GM10248 (cell line): ENCODE data around the gene PDGFD.

Source experiments
- CTCF ChIA-PET: fragments of 300-600 bp; sonication (Branson Sonifier 250); formaldehyde crosslinking; extraction: SDS; loops from one replicate; lab custom pipeline; 2021; ENCODE audit warnings: antibody characterized with exemption; lab: Yijun Ruan, JAX
- POLR2A ChIA-PET: fragments of 350-650 bp; sonication (Branson Sonifier 250); formaldehyde crosslinking; extraction: SDS; loops from one replicate; lab custom pipeline; 2020; ENCODE audit warnings: antibody characterized with exemption; lab: Yijun Ruan, JAX
- DNase-seq: peaks from one replicate; pipeline ENCODE4 v3.0.0; 2012; ENCODE audit errors: extremely low spot score
- CTCF ChIP-seq: IDR thresholded peaks from 2 replicates; pipeline ENCODE4 v1.5.1; 2012; ENCODE audit warnings: mild to moderate bottlenecking, low read depth; ENCODE audit errors: extremely low read depth, missing control alignments, control extremely low read depth

PDGFD gene

GRCh38 chr11:103940551-103940950 lies 223.4 kb downstream of the PDGFD start:
- no peak for TF ChIP-seq CTCF
- no peak for DNase-seq
- ChIA-PET CTCF (interaction anchor here (1.0 to 1.4 kb wide), 2 partner anchors 8 to 11 kb away, joined by 3 read pairs; no protein-coding TSS in a partner anchor), POLR2A (no interaction called here)

GRCh38 chr11:103939694-103940093 lies 224.3 kb downstream of the PDGFD start:
- ChIA-PET POLR2A (no interaction called here), CTCF (interaction anchor here (1.4 kb wide), 1 partner anchor 12 kb away, joined by 3 read pairs; no protein-coding TSS in a partner anchor)
- no peak for DNase-seq
- no peak for TF ChIP-seq CTCF

GRCh38 chr11:103936059-103936458 lies 227.9 kb downstream of the PDGFD start:
- DNase-seq: no peak
- ChIA-PET CTCF (no interaction called here), POLR2A (no interaction called here)
- TF ChIP-seq CTCF: no peak

- CTCF ChIA-PET: no interaction called here
- POLR2A ChIA-PET: no interaction called here
- DNase-seq: no peak
- TF ChIP-seq CTCF: no peak
Measured at GRCh38 chr11:103935219-103935618, 228.7 kb downstream of the PDGFD start.

- DNase-seq: peak; percentile 58
- CTCF ChIA-PET: interaction anchor here (1.0 to 1.4 kb wide), 6 partner anchors 10 to 235 kb away, joined by 3 to 4 read pairs (median 3); partner anchors contain the start of gene PDGFD
- no peak for TF ChIP-seq CTCF
- POLR2A ChIA-PET: no interaction called here
Measured at GRCh38 chr11:103929170-103929903, 234.6 kb downstream of the PDGFD start.

- ChIA-PET POLR2A (no interaction called here), CTCF (interaction anchor here (1.3 kb wide), 1 partner anchor 10 kb away, joined by 3 read pairs; no protein-coding TSS in a partner anchor)
- no peak for TF ChIP-seq CTCF
- DNase-seq: no peak
Measured at GRCh38 chr11:103928802-103929161, 235.2 kb downstream of the PDGFD start.
